HG03135 (cell line): ENCODE data around the gene ZNF143.
A peak's percentile ranks its signal among the peaks of the same experiment; 100 is the strongest.
"Not testable (repeated sequence)": the region's sequence is repeated elsewhere in the genome, so short reads cannot be mapped to it uniquely, and the experiment has no call there.

Experiments
- ATAC-seq: cut with Tn5 transposase; IDR thresholded peaks from one replicate; pipeline ENCODE4 v1.9.1; 2021; ENCODE audit warnings: mild to moderate bottlenecking, moderate library complexity; ENCODE audit not compliant: unreplicated experiment

Gene ZNF143

DNA sequence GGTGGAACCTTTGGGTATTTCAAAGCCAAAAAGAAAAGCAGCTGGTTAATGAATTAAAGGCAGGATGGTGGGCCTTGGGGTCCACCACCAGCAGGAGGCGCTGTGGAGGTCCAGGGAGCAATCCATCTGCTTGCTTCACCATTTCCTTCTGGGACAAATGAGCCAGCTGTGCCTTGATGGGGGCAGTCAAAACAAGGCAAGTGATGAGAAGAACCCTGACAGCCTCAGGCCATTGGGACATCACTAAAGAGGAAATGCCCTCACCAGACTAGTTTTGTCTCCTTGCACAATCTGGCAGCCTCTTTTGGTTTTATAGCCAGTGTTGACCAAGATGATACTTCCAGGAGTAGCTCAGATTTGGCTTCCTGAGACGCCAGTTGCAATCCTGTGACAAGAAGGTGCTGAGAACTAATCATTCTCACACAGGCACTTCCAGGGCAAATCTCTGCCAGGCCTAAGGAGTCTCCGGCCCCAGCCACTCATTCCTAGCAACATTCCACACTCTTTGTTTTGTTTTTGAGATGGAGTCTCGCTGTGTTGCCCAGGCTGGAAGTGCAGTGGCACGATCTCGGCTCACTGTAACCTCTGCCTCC is 74.5 kb downstream of the ZNF143 start:
- ATAC-seq, result no peak

GRCh38 chr11:9538548-9538947 is 77.7 kb downstream of the ZNF143 start:
- ATAC-seq, result no peak

GRCh38 chr11:9549216-9549615 is 88.4 kb downstream of the ZNF143 start:
- ATAC-seq, result not testable (repeated sequence)

DNA sequence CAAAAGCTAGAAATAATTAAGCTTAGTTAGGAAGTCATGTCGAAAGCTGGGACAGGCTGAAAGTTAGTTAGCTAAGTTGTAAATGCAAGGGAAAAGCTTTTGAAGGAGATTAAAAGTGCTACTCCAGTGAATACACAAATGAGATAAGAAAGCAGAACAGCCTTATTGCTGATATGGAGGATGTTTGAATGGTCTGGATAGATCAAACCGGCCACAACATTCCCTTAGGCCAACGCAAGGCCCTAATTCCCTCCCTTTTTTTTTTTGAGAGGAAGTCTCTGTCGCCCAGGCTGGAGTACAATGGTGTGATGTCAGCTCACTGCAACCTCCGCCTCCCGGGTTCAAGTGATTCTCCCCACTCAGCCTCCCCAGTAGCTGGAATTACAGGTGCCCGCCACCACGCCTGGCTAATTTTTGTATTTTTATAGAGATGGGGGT is 89.4 kb downstream of the ZNF143 start:
- ATAC-seq, result no peak

DNA sequence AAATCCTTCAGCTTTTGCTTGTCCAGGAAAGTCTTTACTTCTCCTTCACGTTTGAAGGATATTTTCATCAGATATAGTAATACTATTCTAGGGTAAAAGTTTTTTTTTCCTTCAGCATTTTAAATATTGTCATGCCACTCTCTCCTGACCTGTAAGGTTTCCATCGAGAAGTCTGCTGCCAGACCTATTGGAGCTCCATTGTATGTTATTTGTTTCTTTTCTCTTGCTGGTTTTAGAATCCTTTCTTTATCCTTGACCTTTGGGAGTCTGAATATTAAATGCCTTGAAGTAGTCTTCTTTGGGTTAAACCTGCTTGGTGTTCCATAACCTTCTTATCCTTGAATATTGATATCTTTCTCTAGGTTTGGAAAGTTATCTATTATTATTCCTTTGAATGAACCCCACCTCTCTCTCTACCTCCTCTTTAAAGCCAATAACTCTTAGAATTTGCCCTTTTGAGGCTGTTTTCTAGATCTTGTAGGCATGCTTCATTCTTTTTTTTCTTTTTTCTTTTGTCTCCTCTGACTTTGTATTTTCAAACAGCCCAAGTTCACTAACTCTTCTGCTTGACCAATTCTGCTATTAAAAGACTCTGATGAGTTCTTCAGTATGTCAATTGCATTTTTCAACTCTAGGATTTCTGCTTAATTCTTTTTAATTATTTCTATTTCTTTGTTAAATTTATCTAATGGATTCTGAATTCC is 100.6 kb downstream of the ZNF143 start:
- ATAC-seq, result no peak

DNA sequence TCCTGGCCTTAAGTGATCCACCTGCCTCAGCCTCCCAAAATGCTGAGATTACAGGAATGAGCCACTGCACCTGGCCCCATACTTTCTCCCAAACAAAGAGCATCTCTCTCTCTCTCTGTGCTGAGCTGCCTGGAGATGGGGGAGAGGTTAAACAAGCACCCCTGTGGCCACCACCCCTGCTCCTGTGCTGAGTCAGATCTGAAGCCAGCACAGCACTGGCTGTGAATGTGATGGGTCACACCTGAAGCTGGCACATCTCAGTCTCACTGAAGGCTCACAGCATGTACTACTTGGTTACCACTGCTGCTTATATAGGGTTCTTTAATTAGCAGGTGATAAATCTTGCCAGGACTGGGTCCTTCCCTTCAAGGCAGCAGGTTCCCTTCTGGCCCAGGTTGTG is 101.9 kb downstream of the ZNF143 start:
- no peak for ATAC-seq

DNA sequence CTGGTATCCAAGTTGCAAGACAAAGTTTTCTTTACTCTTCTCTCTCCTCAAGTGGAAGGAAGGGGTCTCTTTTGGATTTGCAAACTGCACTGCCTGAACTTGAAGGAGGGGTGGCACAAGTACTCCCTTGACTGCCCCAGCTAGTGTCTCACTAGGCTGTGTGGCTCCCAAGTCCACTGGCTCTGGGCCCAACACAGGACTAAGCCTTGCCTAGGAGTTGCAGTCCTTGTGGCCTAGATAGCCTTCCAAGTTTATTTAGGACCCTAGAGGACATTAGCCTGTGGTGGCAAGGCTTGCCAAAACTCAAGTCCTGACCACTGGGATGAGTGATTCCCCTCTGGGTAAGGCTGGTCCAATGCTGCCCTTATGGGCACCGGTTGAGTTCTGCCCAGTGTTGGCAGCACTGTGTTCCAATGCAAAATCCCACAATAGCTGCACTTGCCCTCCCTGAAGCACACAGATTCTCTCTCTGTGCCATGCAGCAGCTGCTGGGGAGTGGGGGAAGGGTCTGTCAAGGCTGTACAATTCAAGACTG is 102.5 kb downstream of the ZNF143 start:
- no peak for ATAC-seq

DNA sequence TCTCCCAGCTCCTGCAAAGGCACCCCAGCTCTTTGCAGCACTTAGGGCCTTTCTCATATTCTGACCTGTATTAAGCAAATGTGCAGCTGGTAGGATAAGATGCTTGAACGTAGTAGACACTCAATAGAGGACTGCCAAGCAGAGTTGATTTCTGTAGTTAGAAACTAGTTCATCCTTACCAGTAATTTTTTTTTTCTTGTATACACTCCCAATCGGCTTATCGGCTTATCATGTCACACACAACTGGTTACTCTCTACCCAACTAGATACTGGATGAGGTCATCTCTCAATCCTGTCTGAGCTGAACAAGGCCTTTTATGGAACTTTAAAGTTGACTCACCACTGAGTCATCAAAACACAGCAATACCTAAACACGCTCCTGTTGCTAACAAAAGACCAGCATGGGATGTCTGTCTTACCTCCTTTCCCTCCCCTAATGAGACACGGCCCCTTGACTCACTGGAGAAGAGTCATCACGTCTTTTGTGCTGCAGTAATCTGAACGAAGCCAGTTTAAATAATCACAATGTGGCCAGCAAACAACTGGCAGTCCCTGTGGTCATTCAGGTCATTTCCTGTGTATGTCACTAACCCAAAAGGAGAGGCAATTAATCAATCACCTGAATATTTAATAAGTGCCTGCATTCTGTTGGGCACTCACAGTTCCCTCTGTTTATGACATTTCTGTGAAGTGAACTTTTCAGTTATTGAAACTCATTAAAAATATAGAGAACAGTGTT is 105.2 kb downstream of the ZNF143 start:
- peak; percentile 85 for ATAC-seq

DNA sequence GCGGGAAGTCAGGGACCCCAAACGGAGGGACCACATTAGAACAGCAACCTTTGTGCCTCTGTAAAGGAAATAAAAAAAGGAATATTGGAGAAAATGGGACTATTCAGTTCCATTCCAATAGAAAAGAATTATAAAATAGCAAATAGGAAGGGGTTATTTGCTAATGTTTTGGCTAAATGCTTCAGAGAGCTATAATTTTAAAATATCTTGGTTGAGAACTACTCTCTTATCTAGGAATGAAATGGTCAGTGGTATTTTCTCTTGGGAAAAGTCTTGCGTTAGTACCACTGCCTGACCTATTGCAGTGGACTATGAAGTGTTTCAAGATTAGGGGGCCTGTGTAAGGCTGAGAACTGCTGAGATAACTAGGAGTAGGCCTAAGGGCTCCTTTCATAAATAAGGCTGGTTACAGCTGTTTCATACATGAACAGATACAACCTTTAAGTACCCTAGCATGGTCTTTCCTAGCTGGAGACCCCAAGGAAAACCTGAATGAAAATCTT is 105.8 kb downstream of the ZNF143 start:
- ATAC-seq, result no peak

- ATAC-seq, result no peak
These were observed 106.6 kb downstream of the ZNF143 start for GRCh38 chr11:9567401-9567800.

- no peak for ATAC-seq
These were observed 107.5 kb downstream of the ZNF143 start for GRCh38 chr11:9568161-9568853.

GRCh38 chr11:9568854-9569587 is 108.2 kb downstream of the ZNF143 start:
- no peak for ATAC-seq

DNA sequence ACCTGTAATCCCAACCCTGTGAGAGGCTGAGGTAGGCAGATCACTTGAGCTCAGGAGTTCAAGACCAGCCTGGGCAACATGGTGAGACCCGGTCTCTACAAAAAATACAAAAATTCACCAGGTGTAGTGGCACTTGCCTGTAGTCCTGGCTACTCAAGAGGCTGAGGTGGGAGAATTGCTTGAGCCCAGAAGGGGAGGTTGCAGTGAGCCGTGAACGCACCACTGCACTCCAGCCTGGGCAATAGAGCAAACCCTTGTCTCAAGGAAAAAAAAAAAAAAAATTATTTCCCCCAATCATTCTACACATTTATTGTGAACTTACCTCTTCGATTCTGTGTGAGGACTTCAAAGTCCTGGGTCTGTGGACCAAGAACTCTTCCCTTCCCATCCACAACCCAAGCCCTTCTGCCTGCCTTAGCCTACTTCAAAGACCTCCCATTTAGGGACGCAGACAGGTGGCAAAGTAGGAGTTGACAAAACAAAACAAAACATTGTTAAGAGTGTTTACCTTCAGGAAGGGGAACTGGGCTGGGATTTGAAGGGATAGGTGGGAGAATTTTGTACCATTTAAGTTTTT is 108.9 kb downstream of the ZNF143 start:
- no peak for ATAC-seq

DNA sequence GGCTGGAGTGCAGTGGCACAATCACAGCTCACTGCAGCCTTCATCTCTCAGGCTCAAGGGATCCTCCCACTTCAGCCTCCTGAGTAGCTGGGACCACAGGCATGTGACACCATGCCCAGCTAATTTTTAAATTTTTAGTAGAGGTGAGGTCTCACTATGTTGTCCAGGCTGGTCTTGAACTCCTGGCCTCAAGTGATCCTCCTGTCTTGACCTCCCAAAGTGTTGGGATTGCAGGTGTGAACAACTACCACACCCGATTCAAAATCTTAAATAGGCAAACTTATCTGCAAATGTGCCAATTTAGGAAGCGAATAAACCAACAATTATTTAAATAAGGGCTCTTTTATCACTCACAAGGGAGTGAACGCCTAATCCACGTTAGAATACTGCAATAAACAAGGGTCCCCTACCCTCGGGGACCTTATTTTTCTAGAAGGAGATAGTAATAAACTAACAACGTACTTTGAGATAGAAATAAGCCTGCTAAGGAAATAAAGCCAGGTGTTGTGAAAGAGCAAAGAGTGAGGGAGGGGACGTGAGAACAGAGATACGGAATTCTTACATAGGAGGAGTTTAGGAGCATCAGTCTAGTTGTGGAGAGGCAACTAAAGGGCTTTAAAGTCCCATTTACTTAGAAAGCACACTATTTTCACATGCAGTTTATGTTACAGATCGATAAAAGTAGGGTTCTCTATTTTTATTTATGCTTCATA is 109.7 kb downstream of the ZNF143 start:
- no peak for ATAC-seq

- ATAC-seq, result no peak
These were observed 110.4 kb downstream of the ZNF143 start for GRCh38 chr11:9571071-9571762.

DNA sequence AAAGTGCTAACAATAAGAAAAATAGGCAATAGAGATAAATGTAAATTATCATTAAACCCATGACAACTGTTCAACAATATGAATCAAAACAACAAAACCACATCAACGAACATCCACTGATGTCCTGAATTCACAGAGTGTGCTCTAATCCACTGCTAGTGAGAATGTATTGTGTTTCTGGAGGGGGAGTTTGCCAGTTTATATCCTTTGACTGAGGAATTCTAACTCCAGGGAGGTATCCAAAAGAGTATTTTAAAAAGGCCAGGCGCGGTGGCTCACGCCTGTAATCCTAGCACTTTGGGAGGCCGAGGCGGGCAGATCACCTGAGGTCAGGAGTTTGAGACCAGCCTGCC is 110.9 kb downstream of the ZNF143 start:
- ATAC-seq, result no peak

GRCh38 chr11:9573052-9573774 is 112.4 kb downstream of the ZNF143 start, which contains the start of gene WEE1:
WEE1 (plus strand) TSS chr11:9573670; CDS start chr11:9573934, 264 bp downstream.
- peak; percentile 85 for ATAC-seq
